Heart right ventricle (tissue), 16 donors: ENCODE measurements around the gene SMG6. TPM values are rescaled to one million over a fixed set of nuclear protein-coding genes. Genes with fewer than 3 reads are reported as not detected.

Experiments
- ATAC-seq, 8 donors: fragments of 200-7000 bp; cut with Tn5 transposase; one replicate each; pipeline ENCODE4 v1.9.1; 2020; ENCODE audit warnings: mild to moderate bottlenecking in 8 of 8, moderate library complexity in 8 of 8, moderate number of reproducible peaks in 1 of 8
- DNase-seq, 2 donors: peaks; one replicate each; pipeline ENCODE4 v3.0.0-alpha.2; 2020
- H3K27ac ChIP-seq, 10 donors: fragments of 200-600 bp; sonication (generic) in 2 of 10; one replicate each; pipeline versions ENCODE4 v1.5.0 to v1.8.0; 2020 to 2022; ENCODE audit warnings: mild to moderate bottlenecking in 3 of 10
- H3K27me3 ChIP-seq, 7 donors: fragments of 200-600 bp; one replicate each; pipeline ENCODE4 v1.8.0; 2021 to 2022; ENCODE audit warnings: mild to moderate bottlenecking in 2 of 7
- H3K36me3 ChIP-seq, 9 donors: fragments of 200-600 bp; sonication (generic) in 1 of 9; one replicate each; pipeline versions ENCODE4 v1.5.0 to v1.8.0; 2020 to 2022; ENCODE audit warnings: mild to moderate bottlenecking in 2 of 9
- H3K4me1 ChIP-seq, 9 donors: fragments of 200-600 bp; sonication (generic) in 1 of 9; one replicate each; pipeline versions ENCODE4 v1.5.0 to v1.8.0; 2020 to 2022; ENCODE audit warnings: mild to moderate bottlenecking in 4 of 9
- H3K4me3 ChIP-seq, 10 donors: fragments of 200-600 bp; sonication (generic) in 2 of 10; one replicate each; pipeline versions ENCODE4 v1.5.0 to v1.8.0; 2020 to 2022; ENCODE audit warnings: mild to moderate bottlenecking in 7 of 10, moderate library complexity in 2 of 10
- H3K9me3 ChIP-seq, 11 donors: fragments of 200-600 bp in 10 of 11; sonication (generic) in 2 of 11; one replicate each; pipeline versions ENCODE4 v1.5.0 to v1.8.0; 2013 to 2022; ENCODE audit warnings: mild to moderate bottlenecking in 2 of 11, control low read depth in 1 of 11, moderate library complexity in 1 of 11
- CTCF ChIP-seq, 9 donors: fragments of 200-600 bp; sonication (generic) in 2 of 9; IDR thresholded peaks; one replicate each; pipeline versions ENCODE4 v1.5.0 to v1.8.0; 2021 to 2022; ENCODE audit warnings: antibody characterized with exemption in 9 of 9, mild to moderate bottlenecking in 5 of 9, moderate library complexity in 1 of 9
- WGBS, 2 donors: extraction: QIAGEN DNeasy Blood & Tissue Kit; methylation state at CpG; one replicate each; pipeline ENCODE4 v1.1.7; 2013; ENCODE audit warnings: inconsistent platforms in 1 of 2; 5-methylcytosine and 5-hydroxymethylcytosine counted together
- intact Hi-C, 10 donors: fragments of 100-400 bp; cut with DNase I; formaldehyde crosslinking; loops; one replicate each; pipeline versions ENCODE4 v1.11.1 to v1.14.2; 2022
- polyA plus RNA-seq, 2 donors: library from polyadenylated mRNA; stranded (reverse); fragments of 200-250 nt; gene quantifications; one replicate each; pipeline ENCODE4 v1.2.3, GENCODE V29; 2013
- total RNA-seq, 10 donors: library from RNA; stranded (reverse); fragmentation: NEBNext Ultra II Directional in 3 of 10; extraction: Animal tissue kit (Norgen Biotek cat#: 25700) in 3 of 10; gene quantifications; one replicate each; pipeline versions ENCODE4 v1.2.1 to v1.2.4, GENCODE V29; 2021 to 2023
- donor health status: Arrhythmogenic right ventricular cardiomyopathy.
- donor health status: ischemic (EF 13 %, LVEDD 7.1; RV severe dilation, severe dysfunction).
- donor health status: healthy with polysubstance abuse.
- donor health status: DM: no; HTN: yes; CAD: no.
- donor health status: DM: no; HTN: no; CAD: no.
- donor health status: ischemic (EF 25% LVEDD 6.9; RV normal size, moderate dysfunction).
- donor health status: ischemic (EF 25% LVEDD 5.7; RV mildly dilated, moderate dysfunction).
- donor health status: healthy.
- donor health status: DM: yes; HTN: yes; CAD: no.
- donor health status: Ischemic cardiomyopathy.
- donor health status: ischemic (EF 35%, LVEDD 5.7; RV mildly dilated, moderate dysfunction).
- donor health status: nonischemic (EF 11% LVEDD 7.7; RV severe dilation, severe dysfunction).
- donor health status: DM: yes; HTN: yes; CAD: no.
- donor health status: PGD.
- donor health status: ischemic (EF 29% LVEDD 5.4; RV normal size, mild dysfunction).
- donor health status: nonischemic (EF 23%, LVEDD 6.1; RV moderate dilation, normal function).

The SMG6 gene
- total and polyA plus RNA-seq, 12 donors, result 13.6 to 28.1 (median 19.6) TPM

- intact Hi-C loops, result loop anchor here in 1 of 10 donors (10.0 kb wide), 2 partner anchors 310 to 380 kb away; partner anchors contain the start of gene WDR81
- no peaks in the 10 kb centered on the region for H3K9me3 ChIP-seq
- 62 to 71% methylated on average over 4 to 9 of the region's 9 CpGs for WGBS, 2 donors
- ATAC-seq (no peak), DNase-seq (no peak)
- H3K36me3 ChIP-seq, result peaks cover 0 to 60% (median 20%) of the 10 kb centered on the region in 9 donors
- H3K4me3 ChIP-seq, result no peak overlapping the region
- H3K27me3 ChIP-seq, result no peaks in the 10 kb centered on the region
- H3K4me1 ChIP-seq, result peaks cover 7 to 21% (median 14%) of the 10 kb centered on the region in 9 donors
- no peak overlapping the region for H3K27ac ChIP-seq
- TF ChIP-seq CTCF (IDR thresholded peaks at IDR 0.05), result no peak
Observed at GRCh38 chr17:2034806-2035540, 268.6 kb downstream of the SMG6 start.

- intact Hi-C loops, result loop anchor here in 1 of 10 donors (10.0 kb wide), 2 partner anchors 309 to 379 kb away; partner anchors contain the start of gene WDR81
- Histone ChIP-seq H3K4me3 (no peak overlapping the region), H3K27ac (no peak overlapping the region), H3K4me1 (peaks cover 10 to 28% (median 17%) of the 10 kb centered on the region in 9 donors), H3K9me3 (no peaks in the 10 kb centered on the region), H3K36me3 (peaks cover 0 to 54% (median 20%) of the 10 kb centered on the region in 9 donors), H3K27me3 (peaks cover 0 to 8% (median 0%) of the 10 kb centered on the region in 7 donors)
- no peak for DNase-seq
- no peak for ATAC-seq
- WGBS, 2 donors, result 85 to 93% methylated on average over 7 of the region's 7 CpGs
- no peak for TF ChIP-seq CTCF (IDR thresholded peaks at IDR 0.05)
Observed at GRCh38 chr17:2034157-2034556, 269.4 kb downstream of the SMG6 start.

GRCh38 chr17:2033153-2033552 lies 270.4 kb downstream of the SMG6 start:
- Histone ChIP-seq H3K9me3 (no peaks in the 10 kb centered on the region), H3K4me3 (no peak overlapping the region), H3K27ac (no peak overlapping the region), H3K27me3 (peaks cover 0 to 18% (median 0%) of the 10 kb centered on the region in 7 donors), H3K36me3 (peaks cover 0 to 46% (median 20%) of the 10 kb centered on the region in 9 donors), H3K4me1 (peaks cover 10 to 30% (median 17%) of the 10 kb centered on the region in 9 donors)
- WGBS, 2 donors, result 94 to 95% methylated on average over 7 of the region's 7 CpGs
- intact Hi-C loops, result loop anchor here in 1 of 10 donors (10.0 kb wide), 2 partner anchors 308 to 378 kb away; partner anchors contain the start of gene WDR81
- ATAC-seq (no peak), DNase-seq (no peak)
- TF ChIP-seq CTCF (IDR thresholded peaks at IDR 0.05), result no peak

GRCh38 chr17:2030779-2031163 lies 272.8 kb downstream of the SMG6 start:
- intact Hi-C loops, result loop anchor here in 1 of 10 donors (10.0 kb wide), 2 partner anchors 306 to 376 kb away; partner anchors contain the start of gene WDR81
- Histone ChIP-seq H3K27ac (peak overlapping the region in 4 of 10 donors; percentile 71 to 84 (median 79)), H3K36me3 (peaks cover 0 to 22% (median 4%) of the 10 kb centered on the region in 9 donors), H3K4me1 (peaks cover 10 to 37% (median 24%) of the 10 kb centered on the region in 9 donors), H3K9me3 (no peaks in the 10 kb centered on the region), H3K27me3 (peaks cover 0 to 40% (median 15%) of the 10 kb centered on the region in 7 donors), H3K4me3 (peak overlapping the region; percentile 74 to 99 (median 95))
- TF ChIP-seq CTCF (IDR thresholded peaks at IDR 0.05), result peak in 7 of 9 donors; percentile 7 to 54 (median 51)
- no peak for ATAC-seq
- WGBS, 2 donors, result 23% methylated on average over 10 of the region's 10 CpGs
- peak in 1 of 2 donors; percentile 57 for DNase-seq
